Stimulated activated CD8-positive, alpha-beta memory T cell treated with anti-CD3 and anti-CD28 coated beads, Interleukin-7, amount 100 ng/mL, for 4 hours (primary cell): ENCODE measurements around the gene STUM.
"Not testable (repeated sequence)": the region's sequence is repeated elsewhere in the genome, so short reads cannot be mapped to it uniquely, and the experiment has no call there.

ENCODE experiments used
- DNase-seq, 2 donors: peaks; one replicate each; pipeline ENCODE4 v3.0.0-alpha.2; 2020; ENCODE audit warnings: low read depth in 2 of 2

Gene STUM

GRCh38 chr1:226603858-226604559, 55.4 kb downstream of the STUM start:
- no peak for DNase-seq

GRCh38 chr1:226604560-226605317, 56.2 kb downstream of the STUM start:
- DNase-seq = no peak

- DNase-seq = no peak
Observed at GRCh38 chr1:226605318-226605950, 56.9 kb downstream of the STUM start.

GRCh38 chr1:226606311-226607267, 58.0 kb downstream of the STUM start:
- DNase-seq = no peak

GRCh38 chr1:226607268-226607660, 58.7 kb downstream of the STUM start:
- DNase-seq = no peak

GRCh38 chr1:226607821-226608220, 59.3 kb downstream of the STUM start:
- DNase-seq = no peak

GRCh38 chr1:226608699-226609505, 60.3 kb downstream of the STUM start:
- peak; percentile 43 to 49 for DNase-seq

- no peak for DNase-seq
Observed at GRCh38 chr1:226609836-226610455, 61.4 kb downstream of the STUM start.

GRCh38 chr1:226610671-226611070, 62.1 kb downstream of the STUM start:
- no peak for DNase-seq

GRCh38 chr1:226611301-226611700, 62.7 kb downstream of the STUM start:
- no peak for DNase-seq

GRCh38 chr1:226611980-226612379, 63.4 kb downstream of the STUM start:
- DNase-seq = not testable (repeated sequence)

- DNase-seq = no peak
Observed at GRCh38 chr1:226615876-226616275, 67.3 kb downstream of the STUM start.

GRCh38 chr1:226616636-226617035, 68.1 kb downstream of the STUM start:
- DNase-seq = no peak

GRCh38 chr1:226617109-226617508, 68.5 kb downstream of the STUM start:
- no peak for DNase-seq

- not testable (repeated sequence) for DNase-seq
Observed at GRCh38 chr1:226617719-226618118, 69.2 kb downstream of the STUM start.

- DNase-seq = no peak
Observed at GRCh38 chr1:226618380-226618779, 69.8 kb downstream of the STUM start.

GRCh38 chr1:226619031-226619430, 70.5 kb downstream of the STUM start:
- no peak for DNase-seq

GRCh38 chr1:226622012-226622411, 73.4 kb downstream of the STUM start:
- no peak for DNase-seq

- no peak for DNase-seq
Observed at GRCh38 chr1:226624526-226624925, 76.0 kb downstream of the STUM start.

- no peak for DNase-seq
Observed at GRCh38 chr1:226625326-226625725, 76.8 kb downstream of the STUM start.
